Immature natural killer cell (primary cell): Measurements from ENCODE around the gene TBX4. TPM values are rescaled to one million over a fixed set of nuclear protein-coding genes. Genes with fewer than 3 reads are reported as not detected.

Source experiments
- DNase-seq, 3 donors: peaks; one replicate each; pipeline ENCODE4 v3.0.0; 2022; ENCODE audit warnings: mixed read lengths in 1 of 3
- H3K27ac Mint-ChIP-seq, 6 donors: one replicate each; pipeline ENCODE4 v1.8.0; 2020; ENCODE audit warnings: mixed read lengths in 6 of 6, mild to moderate bottlenecking in 5 of 6, inconsistent platforms in 4 of 6, moderate library complexity in 3 of 6
- H3K27me3 Mint-ChIP-seq, 3 donors: one replicate each; pipeline ENCODE4 v1.8.0; 2020 to 2021; ENCODE audit warnings: low read depth in 3 of 3, mild to moderate bottlenecking in 3 of 3, mixed read lengths in 3 of 3, moderate library complexity in 3 of 3, inconsistent platforms in 1 of 3
- H3K36me3 Mint-ChIP-seq, 3 donors: one replicate each; pipeline ENCODE4 v1.8.0; 2020; ENCODE audit warnings: mixed read lengths in 3 of 3, inconsistent platforms in 2 of 3, mild to moderate bottlenecking in 2 of 3
- H3K4me1 Mint-ChIP-seq, 2 donors: one replicate each; pipeline ENCODE4 v1.8.0; 2020; ENCODE audit warnings: inconsistent platforms in 2 of 2, mild to moderate bottlenecking in 2 of 2, mixed read lengths in 2 of 2, moderate library complexity in 1 of 2
- H3K4me3 Mint-ChIP-seq, 5 donors: one replicate each; pipeline ENCODE4 v1.8.0; 2020; ENCODE audit warnings: mild to moderate bottlenecking in 5 of 5, mixed read lengths in 5 of 5, inconsistent platforms in 3 of 5, moderate library complexity in 3 of 5
- H3K9me3 Mint-ChIP-seq, 6 donors: one replicate each; pipeline ENCODE4 v1.8.0; 2020; ENCODE audit warnings: mild to moderate bottlenecking in 6 of 6, mixed read lengths in 6 of 6, inconsistent platforms in 4 of 6, moderate library complexity in 3 of 6
- polyA plus RNA-seq, 3 donors: library from polyadenylated mRNA; unstranded; fragments of 300-500 nt; fragmentation: Illumina TruSeq; gene quantifications; one replicate each; pipeline ENCODE4 v1.2.3, GENCODE V29; 2021

Gene TBX4
- polyA plus RNA-seq, 3 donors from 2014 or later = not detected

GRCh38 chr17:61418449-61418848 is 33.8 kb upstream of the TBX4 start:
- Mint-ChIP-seq H3K9me3 (peaks cover 0 to 2% (median 0%) of the 10 kb centered on the region in 6 donors), H3K36me3 (no peaks in the 10 kb centered on the region), H3K4me3 (no peak overlapping the region), H3K4me1 (peaks cover 0 to 6% of the 10 kb centered on the region in 2 donors), H3K27me3 (peaks cover 3 to 11% (median 8%) of the 10 kb centered on the region in 3 donors), H3K27ac (no peak overlapping the region)
- DNase-seq = no peak

DNA sequence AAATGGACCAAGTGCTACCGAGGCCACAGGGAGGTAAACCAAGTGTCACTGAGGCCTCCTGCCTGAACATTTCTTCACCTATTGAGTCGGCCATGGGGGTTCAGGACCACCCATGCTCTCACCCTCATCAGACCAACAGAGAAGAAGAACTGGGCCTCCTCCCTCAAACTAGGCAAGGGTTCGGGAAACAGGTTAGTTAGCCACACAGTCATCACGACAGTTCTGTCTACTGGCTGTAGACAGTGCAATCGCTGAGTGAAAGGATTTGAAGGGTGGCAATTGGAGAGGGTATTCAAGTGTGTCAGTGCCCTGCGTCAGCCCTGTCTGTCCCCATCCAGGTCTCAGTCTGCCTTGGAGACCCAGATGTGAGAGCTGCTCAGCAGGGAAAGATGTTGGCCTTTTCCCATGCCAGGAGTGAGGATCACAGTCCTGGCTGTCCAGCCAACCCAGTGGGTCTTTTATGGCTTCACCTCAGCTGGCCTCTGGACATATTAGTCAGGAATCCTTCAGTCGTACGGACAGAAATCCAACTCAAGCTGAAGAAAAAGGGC is 32.7 kb upstream of the TBX4 start:
- Mint-ChIP-seq H3K36me3 (no peaks in the 10 kb centered on the region), H3K4me1 (peaks cover 0 to 6% of the 10 kb centered on the region in 2 donors), H3K9me3 (peaks cover 0 to 2% (median 0%) of the 10 kb centered on the region in 6 donors), H3K27me3 (peaks cover 3 to 15% (median 8%) of the 10 kb centered on the region in 3 donors), H3K4me3 (no peak overlapping the region), H3K27ac (no peak overlapping the region)
- no peak for DNase-seq

GRCh38 chr17:61420052-61420451 is 32.2 kb upstream of the TBX4 start:
- Mint-ChIP-seq H3K9me3 (peaks cover 0 to 2% (median 0%) of the 10 kb centered on the region in 6 donors), H3K27ac (no peak overlapping the region), H3K27me3 (peaks cover 5 to 18% (median 8%) of the 10 kb centered on the region in 3 donors), H3K4me3 (no peak overlapping the region), H3K4me1 (peaks cover 0 to 6% of the 10 kb centered on the region in 2 donors), H3K36me3 (no peaks in the 10 kb centered on the region)
- DNase-seq = no peak

GRCh38 chr17:61420745-61421398 is 31.4 kb upstream of the TBX4 start:
- H3K36me3 Mint-ChIP-seq = no peaks in the 10 kb centered on the region
- no peak overlapping the region for H3K27ac Mint-ChIP-seq
- H3K9me3 Mint-ChIP-seq = peaks cover 0 to 2% (median 0%) of the 10 kb centered on the region in 6 donors
- H3K27me3 Mint-ChIP-seq = peaks cover 6 to 22% (median 8%) of the 10 kb centered on the region in 3 donors
- no peak overlapping the region for H3K4me3 Mint-ChIP-seq
- no peak for DNase-seq
- peaks cover 0 to 6% of the 10 kb centered on the region in 2 donors for H3K4me1 Mint-ChIP-seq

DNA sequence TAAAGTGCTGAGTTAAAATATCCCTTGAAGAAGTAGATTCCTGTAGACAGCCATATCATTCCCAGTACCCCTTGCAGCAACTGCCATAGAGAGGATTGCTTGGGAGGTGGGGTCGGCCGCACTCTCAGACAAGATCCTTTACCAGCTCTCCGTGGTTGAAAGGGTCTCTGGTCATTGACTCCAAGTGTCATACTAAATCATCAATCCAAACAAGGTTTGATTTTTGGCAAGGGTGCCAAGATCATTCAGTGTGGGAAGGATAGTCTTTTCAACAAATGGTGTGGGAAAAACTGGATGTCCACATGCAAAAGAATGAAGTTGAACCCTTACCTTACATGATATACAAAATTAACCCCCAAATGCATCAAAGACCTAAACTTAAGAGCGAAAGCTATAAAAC is 30.8 kb upstream of the TBX4 start:
- Mint-ChIP-seq H3K36me3 (no peaks in the 10 kb centered on the region), H3K27me3 (peaks cover 6 to 22% (median 8%) of the 10 kb centered on the region in 3 donors), H3K4me3 (no peak overlapping the region), H3K4me1 (peaks cover 0 to 6% of the 10 kb centered on the region in 2 donors), H3K9me3 (peaks cover 0 to 2% (median 0%) of the 10 kb centered on the region in 6 donors), H3K27ac (no peak overlapping the region)
- DNase-seq = no peak

DNA sequence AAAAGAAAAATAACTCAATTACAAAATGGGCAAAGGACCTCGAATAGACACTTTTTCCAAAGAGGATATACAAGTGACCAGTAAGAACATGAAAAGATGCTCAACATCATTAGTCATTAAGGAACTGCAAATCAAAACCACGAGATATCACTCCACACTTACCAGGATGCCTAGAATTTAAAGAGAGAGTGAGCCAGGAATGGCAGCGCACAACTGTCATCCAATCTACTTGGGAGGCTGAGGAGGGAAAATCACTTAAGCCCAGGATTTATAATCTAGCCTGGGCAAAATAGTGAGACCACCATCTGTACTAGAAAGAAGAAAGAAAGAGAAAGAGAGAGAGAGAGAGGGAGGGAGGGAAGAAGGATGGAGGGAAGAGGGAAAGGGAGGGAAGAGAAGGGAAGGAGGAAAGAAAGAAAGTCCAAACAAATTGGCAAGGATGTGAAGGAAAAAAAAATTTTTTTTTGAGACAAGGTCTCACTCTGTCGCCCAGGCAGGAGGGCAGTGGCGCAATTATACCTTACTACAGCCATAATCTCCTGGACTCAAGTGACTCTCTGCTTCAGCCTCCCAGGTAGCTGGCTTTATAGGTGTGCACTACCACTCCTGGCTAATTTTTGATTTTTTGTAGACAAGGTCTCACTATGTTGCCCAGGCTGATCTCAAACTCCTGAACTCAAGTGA is 30.0 kb upstream of the TBX4 start:
- no peak overlapping the region for H3K27ac Mint-ChIP-seq
- no peaks in the 10 kb centered on the region for H3K36me3 Mint-ChIP-seq
- peaks cover 0 to 2% of the 10 kb centered on the region in 2 donors for H3K4me1 Mint-ChIP-seq
- no peak for DNase-seq
- peaks cover 0 to 2% (median 0%) of the 10 kb centered on the region in 6 donors for H3K9me3 Mint-ChIP-seq
- H3K4me3 Mint-ChIP-seq = no peak overlapping the region
- peaks cover 6 to 22% (median 8%) of the 10 kb centered on the region in 3 donors for H3K27me3 Mint-ChIP-seq

DNA sequence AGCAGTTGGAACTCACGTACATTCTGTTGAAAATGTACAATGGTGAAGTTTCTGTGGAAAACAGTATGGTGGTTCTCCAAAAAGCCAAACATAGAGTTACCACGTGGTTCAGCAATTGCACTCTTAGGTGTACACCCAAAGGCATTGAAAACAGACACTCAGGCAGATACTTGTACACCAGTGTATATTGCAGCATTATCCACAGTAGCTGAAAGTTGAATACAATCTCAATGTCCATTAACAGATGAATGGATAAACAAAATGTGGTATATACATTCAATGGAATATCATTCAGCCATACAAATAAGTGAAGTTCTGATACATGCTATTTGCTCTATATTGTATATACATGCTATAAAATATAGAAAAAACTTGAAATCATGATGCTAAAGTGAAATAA is 29.4 kb upstream of the TBX4 start:
- no peaks in the 10 kb centered on the region for H3K36me3 Mint-ChIP-seq
- H3K4me1 Mint-ChIP-seq = peaks cover 0 to 1% of the 10 kb centered on the region in 2 donors
- peaks cover 6 to 27% (median 8%) of the 10 kb centered on the region in 3 donors for H3K27me3 Mint-ChIP-seq
- DNase-seq = no peak
- no peak overlapping the region for H3K27ac Mint-ChIP-seq
- H3K4me3 Mint-ChIP-seq = no peak overlapping the region
- H3K9me3 Mint-ChIP-seq = peaks cover 0 to 2% (median 0%) of the 10 kb centered on the region in 6 donors

- Mint-ChIP-seq H3K27me3 (peaks cover 6 to 27% (median 8%) of the 10 kb centered on the region in 3 donors), H3K27ac (no peak overlapping the region), H3K4me3 (no peak overlapping the region), H3K36me3 (no peaks in the 10 kb centered on the region), H3K9me3 (peaks cover 0 to 2% (median 0%) of the 10 kb centered on the region in 6 donors), H3K4me1 (no peaks in the 10 kb centered on the region)
- DNase-seq = no peak
Observed at GRCh38 chr17:61423967-61424649, 28.1 kb upstream of the TBX4 start.

DNA sequence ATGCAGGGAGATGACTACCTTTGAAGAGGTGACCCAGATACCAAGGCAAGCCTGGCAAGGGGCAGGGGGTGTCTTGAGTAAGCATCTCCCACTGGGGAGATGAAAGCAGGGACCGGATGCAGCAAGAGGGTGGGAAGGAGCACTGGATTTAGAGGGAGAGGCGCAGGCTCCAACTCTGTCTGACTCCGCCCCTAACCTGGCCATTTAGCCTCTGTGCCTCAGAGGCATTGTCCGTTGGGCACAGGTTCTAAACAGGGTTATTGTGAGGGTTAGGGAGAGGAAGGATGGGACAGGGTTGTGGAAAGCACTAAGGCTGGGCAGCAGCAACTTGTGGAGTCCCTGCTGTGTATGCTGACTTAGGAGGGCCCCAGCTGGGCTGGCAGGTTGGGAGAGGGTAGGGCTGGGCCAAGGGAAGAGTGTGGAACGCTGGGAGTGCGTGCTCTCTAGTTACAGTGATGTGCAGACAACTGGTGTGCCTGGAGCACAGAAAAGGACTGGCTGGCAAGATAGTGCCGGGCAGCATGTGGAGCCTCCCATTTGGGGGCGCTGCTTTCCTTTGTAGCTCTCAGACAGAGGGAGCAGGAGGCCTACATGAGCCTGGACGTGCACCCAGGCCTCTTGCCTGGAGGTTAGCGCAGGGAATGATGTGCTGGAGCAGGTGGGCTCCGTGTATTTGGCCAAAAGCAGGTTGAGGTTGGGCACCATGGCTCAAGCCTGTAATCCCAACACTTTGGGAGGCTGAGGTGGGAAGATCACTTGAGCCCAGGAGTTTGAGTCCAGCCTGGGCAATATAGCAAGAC is 26.3 kb upstream of the TBX4 start:
- Mint-ChIP-seq H3K36me3 (no peaks in the 10 kb centered on the region), H3K27ac (no peak overlapping the region), H3K27me3 (peaks cover 4 to 27% (median 10%) of the 10 kb centered on the region in 3 donors)

DNA sequence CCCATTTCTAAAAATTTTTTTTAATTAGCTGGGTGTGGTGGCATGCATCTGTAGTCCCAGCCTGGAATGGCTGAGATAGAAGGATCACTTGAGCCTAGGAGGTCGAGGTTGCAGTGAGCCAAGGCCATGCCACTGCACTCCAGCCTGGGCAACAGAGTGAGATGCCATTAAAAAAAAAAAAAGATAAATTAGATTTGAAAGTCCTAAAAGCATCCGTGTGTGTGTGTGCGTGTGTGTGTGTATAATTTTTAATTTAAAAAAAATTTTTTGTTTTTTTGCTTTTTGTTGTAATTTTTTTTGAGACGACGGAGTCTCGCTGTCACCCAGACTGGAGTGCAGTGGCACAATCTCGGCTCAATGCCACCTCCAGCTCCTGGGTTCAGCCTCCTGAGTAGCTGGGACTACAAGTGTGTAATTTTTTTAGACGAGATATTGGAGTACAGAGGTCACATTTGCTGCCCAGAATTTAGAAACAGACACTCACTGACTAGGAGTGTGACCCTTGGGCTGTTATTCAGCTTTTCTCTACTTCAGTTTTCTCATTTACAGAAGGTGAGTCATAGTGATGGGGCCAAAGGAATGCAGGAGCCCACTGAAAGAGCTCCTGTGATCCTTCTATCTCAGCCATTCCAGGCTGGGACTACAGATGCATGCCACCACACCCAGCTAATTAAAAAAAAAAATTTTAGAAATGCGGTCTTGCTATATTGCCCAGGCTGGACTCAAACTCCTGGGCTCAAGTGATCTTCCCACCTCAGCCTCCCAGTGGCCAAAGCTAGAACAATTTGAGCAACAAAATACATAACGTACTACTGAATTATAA is 25.5 kb upstream of the TBX4 start:
- Mint-ChIP-seq H3K4me3 (no peak overlapping the region), H3K9me3 (peaks cover 0 to 2% (median 0%) of the 10 kb centered on the region in 6 donors), H3K27ac (no peak overlapping the region), H3K36me3 (no peaks in the 10 kb centered on the region), H3K27me3 (peaks cover 4 to 23% (median 10%) of the 10 kb centered on the region in 3 donors), H3K4me1 (no peaks in the 10 kb centered on the region)
- no peak for DNase-seq

More for the DNA sequence above, 26.3 kb upstream of the TBX4 start:
- Mint-ChIP-seq H3K4me1 (no peaks in the 10 kb centered on the region), H3K9me3 (peaks cover 0 to 2% (median 0%) of the 10 kb centered on the region in 6 donors), H3K4me3 (no peak overlapping the region)
- no peak for DNase-seq

GRCh38 chr17:61427567-61427966 is 24.7 kb upstream of the TBX4 start:
- Mint-ChIP-seq H3K27ac (no peak overlapping the region), H3K9me3 (no peaks in the 10 kb centered on the region), H3K4me3 (no peak overlapping the region), H3K27me3 (peaks cover 3 to 23% (median 7%) of the 10 kb centered on the region in 3 donors), H3K4me1 (no peaks in the 10 kb centered on the region), H3K36me3 (no peaks in the 10 kb centered on the region)
- DNase-seq = no peak

DNA sequence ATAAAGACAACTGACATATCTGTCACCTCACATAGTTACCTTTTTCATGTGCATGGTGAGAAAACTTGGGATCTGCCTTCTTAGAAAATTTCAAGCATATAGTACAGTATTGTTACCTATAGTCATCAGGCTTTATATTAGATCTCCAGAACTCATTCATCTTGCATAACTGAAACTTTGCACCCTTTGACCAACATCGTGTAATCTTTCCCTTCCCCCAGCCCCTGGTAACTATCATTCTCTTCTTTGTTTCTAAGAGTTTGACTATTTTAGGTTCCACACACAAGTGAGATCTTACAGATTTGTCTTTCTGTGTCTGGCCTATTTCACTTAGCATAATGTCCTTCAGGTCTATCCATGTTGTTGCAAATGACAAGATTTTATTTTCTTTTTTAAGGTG is 22.9 kb upstream of the TBX4 start:
- Mint-ChIP-seq H3K4me3 (no peak overlapping the region), H3K4me1 (no peaks in the 10 kb centered on the region), H3K9me3 (no peaks in the 10 kb centered on the region), H3K36me3 (no peaks in the 10 kb centered on the region), H3K27ac (no peak overlapping the region), H3K27me3 (peaks cover 2 to 21% (median 8%) of the 10 kb centered on the region in 3 donors)
- DNase-seq = no peak
